ENCODE measurements around the gene KAT6B.

DNA sequence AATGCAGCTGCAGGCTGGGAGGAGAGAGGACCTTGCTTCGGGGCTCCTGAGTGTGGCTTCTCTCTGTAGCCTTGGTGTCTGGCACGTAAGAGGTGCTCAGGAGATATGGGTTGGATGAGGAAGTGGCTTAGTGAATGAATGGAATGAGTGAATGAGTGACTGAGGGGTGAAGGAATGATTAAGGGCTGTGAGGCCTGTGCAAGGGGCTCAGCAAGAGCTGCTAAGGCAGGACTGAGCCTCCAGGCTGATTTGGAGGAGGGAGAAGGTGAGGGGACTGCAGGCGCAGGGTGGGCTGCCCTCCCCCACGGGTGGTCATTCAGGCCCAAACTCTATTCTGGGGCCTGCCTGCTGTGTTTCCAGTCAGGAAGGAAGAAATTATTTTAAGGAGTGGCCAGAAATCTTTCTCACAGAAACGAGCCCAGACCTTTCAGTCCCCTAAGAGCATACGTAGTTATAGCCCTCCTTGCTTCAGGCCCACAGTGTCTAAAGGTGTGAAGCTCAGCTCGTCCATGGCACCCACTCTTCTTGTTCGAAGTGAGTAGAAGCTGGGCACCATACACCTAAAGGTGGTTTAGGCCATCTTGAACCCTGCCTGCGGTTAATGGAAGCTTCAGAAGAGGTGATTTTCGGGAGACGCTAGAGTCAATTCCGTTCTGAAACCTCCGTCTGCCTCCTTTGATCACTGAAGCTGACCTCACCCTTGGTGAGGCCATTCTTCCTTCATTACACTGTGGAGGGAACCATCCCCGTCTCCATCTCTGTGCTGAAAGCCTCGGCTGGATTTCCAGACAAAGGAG is 235.5 kb downstream of the KAT6B start:
- no peak for TF ChIP-seq POLR2AphosphoS5 (IDR thresholded peaks at IDR 0.05)
- TF ChIP-seq, protein P1, sequence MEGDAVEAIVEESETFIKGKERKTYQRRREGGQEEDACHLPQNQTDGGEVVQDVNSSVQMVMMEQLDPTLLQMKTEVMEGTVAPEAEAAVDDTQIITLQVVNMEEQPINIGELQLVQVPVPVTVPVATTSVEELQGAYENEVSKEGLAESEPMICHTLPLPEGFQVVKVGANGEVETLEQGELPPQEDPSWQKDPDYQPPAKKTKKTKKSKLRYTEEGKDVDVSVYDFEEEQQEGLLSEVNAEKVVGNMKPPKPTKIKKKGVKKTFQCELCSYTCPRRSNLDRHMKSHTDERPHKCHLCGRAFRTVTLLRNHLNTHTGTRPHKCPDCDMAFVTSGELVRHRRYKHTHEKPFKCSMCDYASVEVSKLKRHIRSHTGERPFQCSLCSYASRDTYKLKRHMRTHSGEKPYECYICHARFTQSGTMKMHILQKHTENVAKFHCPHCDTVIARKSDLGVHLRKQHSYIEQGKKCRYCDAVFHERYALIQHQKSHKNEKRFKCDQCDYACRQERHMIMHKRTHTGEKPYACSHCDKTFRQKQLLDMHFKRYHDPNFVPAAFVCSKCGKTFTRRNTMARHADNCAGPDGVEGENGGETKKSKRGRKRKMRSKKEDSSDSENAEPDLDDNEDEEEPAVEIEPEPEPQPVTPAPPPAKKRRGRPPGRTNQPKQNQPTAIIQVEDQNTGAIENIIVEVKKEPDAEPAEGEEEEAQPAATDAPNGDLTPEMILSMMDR (IDR thresholded peaks at IDR 0.05) = no peak
- TF ChIP-seq POLR2A (IDR thresholded peaks at IDR 0.05; ENCODE audit: low read depth) = no peak
